ENCODE measurements around the gene GNL3.
A peak's percentile ranks its signal among the peaks of the same experiment; 100 is the strongest.

GNL3 gene, protein sequence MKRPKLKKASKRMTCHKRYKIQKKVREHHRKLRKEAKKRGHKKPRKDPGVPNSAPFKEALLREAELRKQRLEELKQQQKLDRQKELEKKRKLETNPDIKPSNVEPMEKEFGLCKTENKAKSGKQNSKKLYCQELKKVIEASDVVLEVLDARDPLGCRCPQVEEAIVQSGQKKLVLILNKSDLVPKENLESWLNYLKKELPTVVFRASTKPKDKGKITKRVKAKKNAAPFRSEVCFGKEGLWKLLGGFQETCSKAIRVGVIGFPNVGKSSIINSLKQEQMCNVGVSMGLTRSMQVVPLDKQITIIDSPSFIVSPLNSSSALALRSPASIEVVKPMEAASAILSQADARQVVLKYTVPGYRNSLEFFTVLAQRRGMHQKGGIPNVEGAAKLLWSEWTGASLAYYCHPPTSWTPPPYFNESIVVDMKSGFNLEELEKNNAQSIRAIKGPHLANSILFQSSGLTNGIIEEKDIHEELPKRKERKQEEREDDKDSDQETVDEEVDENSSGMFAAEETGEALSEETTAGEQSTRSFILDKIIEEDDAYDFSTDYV

DNA sequence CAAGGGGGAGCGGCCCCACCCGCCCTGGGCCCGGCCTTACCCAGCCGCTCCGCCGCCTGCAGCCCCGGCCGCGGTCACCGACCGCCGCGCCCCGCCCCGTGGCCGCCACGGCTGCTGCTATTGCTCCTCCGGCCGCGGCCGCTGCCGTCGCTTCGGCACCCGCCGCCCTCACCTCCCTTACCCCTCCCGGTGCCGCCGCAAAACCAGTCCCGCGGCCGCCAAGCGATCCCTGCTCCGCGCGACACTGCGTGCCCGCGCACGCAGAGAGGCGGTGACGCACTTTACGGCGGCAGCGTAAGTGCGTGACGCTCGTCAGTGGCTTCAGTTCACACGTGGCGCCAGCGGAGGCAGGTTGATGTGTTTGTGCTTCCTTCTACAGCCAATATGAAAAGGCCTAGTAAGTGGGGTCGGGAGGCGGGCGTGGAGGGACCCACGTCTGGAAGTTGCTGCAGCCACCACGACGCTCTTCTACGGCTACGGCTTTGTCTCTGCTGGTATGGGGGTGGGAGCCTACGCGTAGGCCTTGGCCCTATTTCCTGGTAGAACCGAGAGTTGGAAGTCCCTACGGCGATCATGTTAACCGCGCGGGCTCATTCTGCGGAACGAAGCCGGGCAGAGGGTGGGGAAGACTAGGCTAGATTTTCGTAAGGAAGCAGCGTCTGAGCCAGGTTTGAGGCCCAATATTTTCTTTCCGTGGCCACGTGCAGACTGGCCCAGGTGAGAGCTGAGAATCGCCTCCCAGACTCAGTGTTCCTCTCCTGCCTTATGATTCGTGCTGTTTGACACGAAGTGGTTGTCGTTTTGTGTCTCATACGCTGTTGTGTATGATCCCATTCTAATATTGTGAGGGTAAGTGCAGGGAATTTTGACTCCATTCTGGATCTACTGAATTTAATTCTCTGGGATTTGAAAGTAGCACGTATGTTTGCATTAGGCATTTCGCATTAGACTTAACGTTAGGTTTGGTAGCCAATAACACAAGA is at the start of gene GNL3, which contains the start of gene PBRM1:
Gene GNL3 (plus strand): TSS at position 324 of the 983 bp plus-strand sequence. CDS start 61 bp downstream, at position 385.
Gene PBRM1 (minus strand): TSS at position 205 of the 983 bp plus-strand sequence.
- H3K4me3 ChIP-seq (ENCODE audit: low read depth, low read length): peak within 1 kb of the TSS; percentile 75
- TF ChIP-seq, protein P1, sequence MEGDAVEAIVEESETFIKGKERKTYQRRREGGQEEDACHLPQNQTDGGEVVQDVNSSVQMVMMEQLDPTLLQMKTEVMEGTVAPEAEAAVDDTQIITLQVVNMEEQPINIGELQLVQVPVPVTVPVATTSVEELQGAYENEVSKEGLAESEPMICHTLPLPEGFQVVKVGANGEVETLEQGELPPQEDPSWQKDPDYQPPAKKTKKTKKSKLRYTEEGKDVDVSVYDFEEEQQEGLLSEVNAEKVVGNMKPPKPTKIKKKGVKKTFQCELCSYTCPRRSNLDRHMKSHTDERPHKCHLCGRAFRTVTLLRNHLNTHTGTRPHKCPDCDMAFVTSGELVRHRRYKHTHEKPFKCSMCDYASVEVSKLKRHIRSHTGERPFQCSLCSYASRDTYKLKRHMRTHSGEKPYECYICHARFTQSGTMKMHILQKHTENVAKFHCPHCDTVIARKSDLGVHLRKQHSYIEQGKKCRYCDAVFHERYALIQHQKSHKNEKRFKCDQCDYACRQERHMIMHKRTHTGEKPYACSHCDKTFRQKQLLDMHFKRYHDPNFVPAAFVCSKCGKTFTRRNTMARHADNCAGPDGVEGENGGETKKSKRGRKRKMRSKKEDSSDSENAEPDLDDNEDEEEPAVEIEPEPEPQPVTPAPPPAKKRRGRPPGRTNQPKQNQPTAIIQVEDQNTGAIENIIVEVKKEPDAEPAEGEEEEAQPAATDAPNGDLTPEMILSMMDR (conservative IDR thresholded peaks at IDR 0.05; ENCODE audit: low read depth, low read length): no peak
- DNase-seq (ENCODE audit: low read depth): peak; percentile 97

DNA sequence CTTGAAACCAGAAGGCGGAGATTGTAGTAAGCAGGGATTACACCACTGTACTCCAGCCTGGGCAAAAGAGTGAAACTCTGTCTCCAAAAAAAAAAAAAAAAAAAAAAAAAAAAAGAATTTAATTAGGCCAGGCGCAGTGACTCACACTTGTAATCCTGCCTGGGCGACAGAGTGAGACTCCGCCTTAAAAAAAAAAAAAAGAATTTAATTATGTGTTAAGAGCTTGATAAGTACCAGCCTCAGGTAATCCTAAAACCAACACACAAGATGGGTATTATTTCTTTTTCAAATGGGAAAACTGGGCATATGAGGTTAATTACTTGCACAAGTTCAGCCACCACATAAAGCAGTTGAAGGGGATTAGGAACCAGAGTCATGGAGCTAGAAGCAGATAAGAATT is 49.2 kb upstream of the GNL3 start:
- DNase-seq (ENCODE audit: low read depth): no peak
- no peak overlapping the region for H3K4me3 ChIP-seq (ENCODE audit: low read depth, low read length)
- TF ChIP-seq, protein P1 (conservative IDR thresholded peaks at IDR 0.05; ENCODE audit: low read depth, low read length): no peak

DNA sequence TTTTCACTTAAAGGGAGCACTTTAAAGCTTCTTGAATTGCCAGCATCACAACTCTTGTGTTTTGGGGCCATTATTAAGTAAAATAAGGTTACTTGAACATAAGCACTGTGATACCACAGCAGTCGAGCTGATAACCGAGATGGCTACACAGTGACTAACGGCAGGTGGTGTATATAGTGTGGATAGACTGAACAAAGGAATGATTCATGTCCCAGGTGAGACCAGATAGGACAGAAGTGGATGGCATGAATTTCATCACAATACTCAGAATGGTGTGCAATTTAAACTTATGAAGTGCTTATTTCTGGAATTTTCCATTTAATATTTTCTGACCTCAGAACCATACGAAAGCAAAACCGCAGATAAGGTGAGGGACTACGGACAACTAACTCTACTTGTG is 40.3 kb upstream of the GNL3 start:
- TF ChIP-seq, protein P1 (conservative IDR thresholded peaks at IDR 0.05; ENCODE audit: low read depth, low read length): no peak
- DNase-seq (ENCODE audit: low read depth): no peak
- H3K4me3 ChIP-seq (ENCODE audit: low read depth, low read length): no peak overlapping the region

DNA sequence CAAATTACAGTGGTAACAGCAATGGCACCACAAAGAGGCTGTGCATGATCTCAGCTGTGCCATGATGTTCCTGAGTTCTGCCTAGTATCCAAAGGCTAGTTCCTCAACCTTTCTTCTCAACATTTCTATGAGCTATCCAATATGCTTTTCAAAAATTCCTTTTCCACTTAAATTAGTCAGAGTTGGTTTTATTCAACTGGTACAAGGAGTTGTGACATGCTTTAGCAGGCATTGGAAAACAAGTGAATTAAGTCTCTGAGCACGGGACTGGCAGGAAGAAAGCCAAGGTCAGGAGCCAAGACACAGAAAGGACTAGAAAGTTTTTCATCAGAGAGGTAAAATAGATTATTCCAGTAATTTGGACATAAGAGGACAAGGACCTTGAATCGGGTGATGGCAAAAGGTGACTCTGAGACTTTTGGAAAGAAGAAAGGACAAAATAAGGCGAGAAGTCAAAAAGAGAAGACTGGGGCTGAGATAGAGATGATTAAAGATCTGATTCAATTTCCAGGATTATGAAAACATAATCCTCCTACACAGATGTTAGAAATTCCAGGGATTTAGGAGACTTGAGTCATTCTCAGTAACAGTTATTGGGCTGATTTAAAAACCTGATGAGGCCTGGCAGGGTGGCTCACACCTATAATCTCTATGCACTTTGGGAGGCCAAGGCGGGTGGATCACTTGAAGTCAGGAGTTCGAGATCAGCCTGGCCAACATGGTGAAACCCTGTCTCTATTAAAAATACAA is 36.2 kb upstream of the GNL3 start:
- peak; percentile 13 for DNase-seq (ENCODE audit: low read depth)
- TF ChIP-seq, protein P1 (conservative IDR thresholded peaks at IDR 0.05; ENCODE audit: low read depth, low read length): no peak
- no peak overlapping the region for H3K4me3 ChIP-seq (ENCODE audit: low read depth, low read length)

DNA sequence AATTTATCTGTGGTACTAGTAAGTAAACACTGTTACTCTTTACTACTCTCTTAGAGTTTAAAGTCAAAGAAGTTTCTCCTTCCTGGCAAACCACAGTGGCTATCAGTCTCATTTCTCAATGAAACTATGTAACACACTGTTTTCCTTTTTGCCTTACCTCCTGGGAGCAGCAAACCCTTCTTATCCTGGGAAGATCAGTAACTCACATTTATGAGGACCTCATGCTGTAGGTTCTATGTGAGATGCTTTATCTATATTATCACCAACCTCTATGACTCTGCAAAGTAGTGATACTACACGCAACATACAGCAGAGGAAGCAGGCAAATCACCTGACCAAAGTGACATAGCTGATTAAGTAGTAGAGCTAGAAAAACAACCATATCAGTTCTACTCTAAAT is 35.4 kb upstream of the GNL3 start:
- TF ChIP-seq, protein P1 (conservative IDR thresholded peaks at IDR 0.05; ENCODE audit: low read depth, low read length): no peak
- DNase-seq (ENCODE audit: low read depth): peak; percentile 20

DNA sequence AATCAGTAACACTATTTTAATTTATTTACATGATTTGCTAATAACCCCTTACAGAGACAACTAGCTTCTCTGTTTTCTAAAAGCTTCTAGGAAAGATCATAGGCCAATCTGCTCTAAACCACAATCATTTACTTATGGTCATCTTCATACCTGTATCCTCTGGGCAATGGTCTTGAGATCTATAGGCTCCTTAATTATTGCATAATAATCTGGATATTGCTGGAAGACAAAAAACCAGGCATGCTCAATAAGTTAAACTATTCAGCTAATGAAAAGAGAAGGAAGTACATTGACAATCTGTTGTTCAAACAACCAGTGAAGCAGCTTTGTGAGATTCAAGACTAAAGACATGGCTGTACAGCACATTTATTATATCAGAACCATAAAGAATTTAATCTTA is 34.2 kb upstream of the GNL3 start:
- TF ChIP-seq, protein P1 (conservative IDR thresholded peaks at IDR 0.05; ENCODE audit: low read depth, low read length): no peak
- no peak for DNase-seq (ENCODE audit: low read depth)
- no peak overlapping the region for H3K4me3 ChIP-seq (ENCODE audit: low read depth, low read length)

More for the DNA sequence above, 35.4 kb upstream of the GNL3 start:
- H3K4me3 ChIP-seq (ENCODE audit: low read depth, low read length): no peak overlapping the region

Measured in choroid plexus epithelial cell (primary cell).